HT-29 (cell line): ENCODE measurements around the gene CYP46A1. TPM values are rescaled to one million over a fixed set of nuclear protein-coding genes. Genes with fewer than 3 reads are reported as not detected.
"Not testable (repeated sequence)": the region's sequence is repeated elsewhere in the genome, so short reads cannot be mapped to it uniquely, and the experiment has no call there.

Source experiments
- DNase-seq: peaks from one replicate; pipeline ENCODE4 v3.0.0-alpha.2; 2015; ENCODE audit warnings: low spot score
- total RNA-seq: library from RNA; depleted of rRNA; stranded (reverse); fragments of >200 nt; shearing (Covaris generic); gene quantifications from 2 replicates; pipeline ENCODE4 v1.2.3, GENCODE V29; 2014

Gene CYP46A1
- total RNA-seq, 1 experiment from 2014 or later = not detected

DNA sequence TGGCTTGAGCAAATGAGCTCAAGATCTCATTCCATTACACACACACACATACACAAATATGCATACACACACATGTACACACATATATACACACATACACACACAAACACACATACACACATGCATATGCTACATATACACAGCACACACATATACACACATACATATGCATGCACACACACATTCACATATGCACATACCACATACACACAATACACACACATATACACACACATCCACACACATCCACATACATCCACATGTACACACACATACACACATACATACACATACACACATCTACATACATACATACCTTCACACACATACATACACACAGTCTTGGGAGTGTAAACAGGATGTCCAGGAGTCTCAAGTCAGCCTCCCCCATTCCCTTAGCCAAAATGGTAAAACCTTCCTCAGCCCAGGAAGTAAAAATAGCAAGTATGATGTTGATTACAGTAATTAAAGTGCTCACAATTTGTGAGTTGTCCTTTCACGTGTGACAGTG lies 26.4 kb upstream of the CYP46A1 start:
- DNase-seq = no peak

DNA sequence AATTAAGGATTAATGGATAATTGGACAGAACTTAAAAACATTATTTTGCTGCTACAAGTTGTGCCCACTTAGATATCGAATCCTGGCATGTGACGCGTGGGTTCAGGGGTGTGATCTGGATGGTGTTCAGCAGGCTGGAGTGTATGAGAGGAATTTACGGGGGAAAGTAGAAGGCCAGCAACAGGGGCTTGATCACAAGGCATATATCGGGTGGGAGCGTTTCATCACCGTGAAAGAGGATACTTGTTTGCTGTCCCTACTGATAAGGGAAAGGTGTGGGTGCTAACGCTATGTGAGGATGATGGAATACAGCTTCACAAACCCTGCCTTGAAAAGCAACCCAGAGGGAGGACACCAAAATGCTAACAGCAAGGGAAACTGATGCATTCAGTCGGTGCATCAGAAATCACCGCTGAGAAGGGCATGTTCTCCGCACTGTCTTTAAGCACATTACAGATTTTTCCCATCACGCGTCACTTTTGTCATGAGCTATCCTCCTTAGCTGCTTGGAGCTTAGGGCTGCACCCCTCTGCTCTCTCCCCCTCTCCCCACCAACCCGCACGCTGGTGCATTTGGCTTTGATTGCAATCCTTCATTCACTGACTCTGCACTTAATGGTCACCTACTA lies 25.8 kb upstream of the CYP46A1 start:
- no peak for DNase-seq

DNA sequence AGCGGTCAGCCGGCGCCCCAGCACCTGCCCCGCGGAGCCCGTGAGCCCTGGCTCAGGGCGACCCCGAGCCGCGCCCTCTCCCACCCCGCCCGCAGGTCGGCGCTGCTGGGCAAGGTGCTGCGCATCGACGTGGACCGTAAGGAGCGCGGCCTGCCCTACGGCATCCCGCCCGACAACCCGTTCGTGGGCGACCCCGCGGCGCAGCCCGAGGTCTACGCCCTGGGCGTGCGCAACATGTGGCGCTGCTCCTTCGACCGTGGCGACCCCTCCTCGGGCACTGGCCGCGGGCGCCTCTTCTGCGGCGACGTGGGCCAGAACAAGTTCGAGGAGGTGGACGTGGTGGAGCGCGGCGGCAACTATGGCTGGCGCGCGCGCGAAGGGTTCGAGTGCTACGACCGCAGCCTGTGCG lies 24.8 kb upstream of the CYP46A1 start:
- DNase-seq = no peak

DNA sequence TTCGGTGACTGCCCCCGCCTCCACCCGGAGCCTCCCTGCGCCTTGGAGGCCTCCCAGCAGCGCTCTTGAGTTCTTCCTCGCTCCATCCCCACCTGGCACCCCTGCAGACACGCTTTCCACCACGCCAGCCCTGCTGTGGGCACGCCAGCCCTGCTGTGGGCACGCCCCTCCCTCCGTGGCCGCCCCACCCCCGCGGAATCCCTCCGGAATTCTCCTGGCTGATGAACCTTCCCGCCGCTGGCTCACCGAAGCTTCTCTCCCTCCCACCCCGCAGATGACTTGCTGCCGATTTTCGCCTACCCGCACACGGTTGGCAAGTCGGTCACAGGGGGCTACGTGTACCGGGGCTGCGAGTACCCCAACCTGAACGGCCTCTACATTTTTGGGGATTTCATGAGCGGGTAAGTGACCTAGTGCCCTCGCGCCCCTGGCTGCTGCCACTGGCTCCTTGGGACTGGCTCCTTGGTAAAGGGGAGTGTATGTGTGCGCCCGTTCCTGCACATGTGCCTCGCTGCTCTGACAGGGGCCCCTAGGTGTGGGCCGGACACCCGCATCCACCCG lies 24.0 kb upstream of the CYP46A1 start:
- no peak for DNase-seq

DNA sequence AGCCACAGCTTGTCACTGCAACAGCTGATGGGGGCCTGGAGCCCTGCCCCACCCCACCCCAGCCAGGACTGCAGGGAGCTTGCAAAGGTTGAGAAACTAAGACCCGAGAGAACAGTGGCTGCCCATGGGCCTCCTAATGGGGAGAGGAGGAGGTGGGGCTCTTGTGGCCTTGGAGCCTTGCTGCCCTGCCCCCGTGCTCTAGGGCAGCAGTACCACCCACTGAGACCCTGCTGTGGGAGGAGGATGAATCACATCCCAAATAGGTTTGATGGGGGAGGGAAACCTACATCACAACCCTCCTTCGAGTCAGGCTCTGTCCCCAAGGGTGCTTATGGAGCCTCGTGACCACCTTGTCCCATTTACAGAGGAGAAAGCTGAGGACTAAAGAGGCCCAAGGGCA lies 23.3 kb upstream of the CYP46A1 start:
- DNase-seq = no peak

DNA sequence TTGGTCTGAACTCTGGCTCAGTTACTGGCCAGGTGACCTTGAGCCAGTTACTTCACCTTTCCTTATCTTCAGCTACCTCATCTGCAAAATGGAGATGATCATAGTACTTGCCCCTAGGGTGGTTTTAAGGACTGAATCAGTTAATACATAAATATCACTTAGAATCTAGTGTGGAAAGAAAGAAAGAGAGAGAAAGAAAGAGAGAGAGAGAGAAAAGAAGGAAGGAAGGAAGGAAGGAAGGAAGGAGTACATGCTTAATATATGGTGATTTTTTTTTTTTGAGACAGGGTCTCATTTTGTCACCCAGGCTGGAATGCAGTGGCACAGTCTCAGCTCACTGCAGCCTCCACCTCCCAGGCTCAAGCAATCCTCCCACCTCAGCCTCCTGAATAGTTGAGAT lies 22.9 kb upstream of the CYP46A1 start:
- not testable (repeated sequence) for DNase-seq

DNA sequence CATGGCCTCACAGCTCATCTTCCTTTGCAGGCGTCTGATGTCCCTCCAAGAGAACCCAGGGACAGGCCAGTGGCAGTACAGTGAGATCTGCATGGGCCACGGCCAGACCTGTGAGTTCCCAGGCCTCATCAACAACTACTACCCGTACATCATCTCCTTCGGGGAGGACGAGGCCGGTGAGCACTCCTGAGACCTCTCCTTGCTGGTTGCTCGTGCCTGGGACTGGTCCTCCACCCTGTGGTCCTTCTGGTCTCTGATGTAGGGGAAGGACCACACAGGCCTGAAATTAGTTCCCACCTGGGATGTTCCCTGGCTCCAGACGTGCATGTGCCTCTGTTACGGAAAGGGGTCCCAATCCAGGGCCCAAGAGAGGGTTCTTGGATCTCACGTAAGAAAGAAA lies 21.3 kb upstream of the CYP46A1 start:
- DNase-seq = no peak

DNA sequence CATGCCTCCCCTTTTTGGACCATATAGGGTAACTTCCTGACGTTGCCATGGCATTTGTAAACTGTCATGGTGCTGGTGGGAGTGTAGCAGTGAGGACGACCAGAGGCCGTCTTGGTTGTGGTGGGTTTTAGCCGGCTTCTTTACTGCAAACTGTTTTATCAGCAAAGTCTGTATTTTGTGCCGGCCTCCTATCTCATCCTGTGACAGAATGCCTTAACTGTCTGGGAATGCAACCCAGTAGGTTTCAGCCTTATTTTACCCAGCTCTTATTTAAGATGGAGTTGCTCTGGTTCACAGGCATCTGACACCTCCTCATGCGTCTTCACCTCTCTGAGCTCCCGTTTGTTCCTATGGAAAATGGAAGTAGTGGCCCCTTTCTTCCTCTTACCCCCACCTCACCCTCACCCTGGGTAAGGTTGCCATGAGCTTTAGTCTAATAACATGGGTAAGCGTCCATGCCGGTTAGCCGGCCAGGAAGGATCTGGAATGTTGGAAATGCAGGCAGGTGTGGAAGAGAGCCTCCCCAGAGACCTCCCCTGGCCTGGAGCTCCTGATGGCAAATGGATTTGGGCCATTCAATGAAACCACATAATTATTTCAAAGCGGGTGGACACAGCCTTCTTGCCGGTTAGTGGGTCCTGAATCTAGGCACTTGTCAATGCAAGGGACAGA lies 20.6 kb upstream of the CYP46A1 start:
- DNase-seq = no peak

DNA sequence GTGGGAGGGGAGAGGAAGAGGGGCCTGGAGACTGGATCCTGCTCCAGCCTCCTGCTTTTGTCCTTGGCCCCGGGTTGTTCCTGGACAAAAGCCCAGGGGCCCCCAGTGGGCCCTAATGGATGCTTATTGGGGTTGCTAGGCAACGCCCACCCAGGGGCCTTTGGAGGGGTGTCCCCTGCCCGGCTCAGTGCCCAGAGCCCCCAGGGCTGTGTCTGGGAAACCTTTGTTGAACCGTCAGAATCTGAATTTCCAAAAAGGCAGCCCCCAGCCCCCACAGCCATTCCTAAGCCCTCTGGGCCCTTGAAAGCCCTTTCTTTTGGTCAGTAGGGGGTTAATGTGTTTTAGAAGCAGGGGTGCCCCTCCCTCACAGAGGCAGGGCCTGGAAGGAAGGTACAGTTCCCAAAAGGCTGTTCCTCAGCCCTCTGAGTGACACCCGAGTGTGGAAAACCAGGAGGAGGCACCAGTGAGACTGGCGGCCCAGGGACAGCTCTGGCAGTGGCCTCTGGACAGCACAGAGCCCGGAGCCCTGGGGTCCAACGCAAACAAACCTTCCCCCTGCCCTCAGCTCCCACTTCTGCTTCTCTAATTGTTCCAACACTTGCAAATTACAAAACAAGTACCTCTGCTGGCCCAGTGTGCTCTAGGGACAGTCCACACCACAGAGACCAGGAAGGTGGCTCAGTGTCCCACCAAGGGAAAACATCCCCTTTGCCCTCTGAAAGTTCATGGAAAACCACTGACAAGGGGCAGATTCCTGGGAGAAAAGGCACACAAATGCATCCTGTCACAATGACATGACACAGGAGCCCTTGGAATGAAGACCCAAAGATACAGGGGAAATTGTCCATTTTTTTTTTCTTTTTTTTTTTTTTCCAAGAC lies 19.8 kb upstream of the CYP46A1 start:
- DNase-seq = no peak

DNA sequence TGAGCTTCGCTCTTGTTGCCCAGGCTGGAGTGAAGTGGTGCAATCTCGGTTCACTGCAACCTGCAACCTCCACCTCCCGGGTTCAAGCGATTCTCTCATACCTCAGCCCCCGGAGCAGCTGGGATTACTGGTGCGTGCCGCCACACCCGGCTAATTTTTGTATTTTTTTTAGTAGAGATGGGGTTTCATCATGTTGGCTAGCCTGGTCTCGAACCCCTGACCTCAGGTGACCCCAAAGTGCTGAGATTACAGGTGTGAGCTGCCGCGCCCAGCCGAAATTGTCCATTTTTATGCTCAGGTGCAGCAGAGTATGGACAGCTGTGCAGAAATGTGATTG lies 19.2 kb upstream of the CYP46A1 start:
- DNase-seq = no peak

DNA sequence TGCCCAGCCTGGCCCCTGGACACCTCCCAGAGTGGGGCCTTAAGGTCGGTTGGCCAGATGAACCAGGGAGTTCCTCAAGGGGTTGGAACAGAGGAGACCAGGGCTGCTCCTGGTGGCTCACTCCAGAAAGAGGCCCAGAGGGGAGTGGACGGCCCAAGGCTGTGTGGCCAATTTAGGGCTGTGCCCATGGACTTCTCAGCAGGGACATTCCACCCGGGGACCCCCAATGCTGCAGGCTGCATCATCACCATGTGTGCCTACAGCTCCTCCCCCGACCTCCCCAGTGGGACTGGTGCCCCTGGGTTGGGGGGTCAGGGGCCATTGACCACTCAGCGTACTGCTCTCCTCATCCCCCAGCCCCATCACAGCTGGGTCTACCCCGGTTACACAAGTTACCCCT lies 17.6 kb upstream of the CYP46A1 start:
- DNase-seq = no peak

DNA sequence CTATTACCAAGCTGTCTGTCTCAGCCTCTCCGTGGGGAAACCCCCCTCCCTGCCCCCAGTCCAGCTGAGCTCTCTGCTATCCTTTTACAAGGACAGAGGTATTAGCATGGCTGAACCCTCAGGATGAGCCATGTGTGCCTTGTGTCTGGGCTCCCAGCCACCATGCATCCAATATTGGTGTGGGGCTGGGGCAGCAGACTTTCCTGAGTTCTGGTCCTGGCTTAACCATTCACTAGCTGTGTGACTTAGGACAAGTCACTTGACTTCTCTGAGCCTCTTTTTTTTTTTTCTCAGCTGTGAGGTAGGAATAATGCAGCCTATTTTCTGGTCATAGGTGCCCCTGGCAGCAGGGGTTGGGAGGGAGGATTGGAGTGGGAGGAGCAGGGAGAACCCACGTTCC lies 17.1 kb upstream of the CYP46A1 start:
- no peak for DNase-seq

DNA sequence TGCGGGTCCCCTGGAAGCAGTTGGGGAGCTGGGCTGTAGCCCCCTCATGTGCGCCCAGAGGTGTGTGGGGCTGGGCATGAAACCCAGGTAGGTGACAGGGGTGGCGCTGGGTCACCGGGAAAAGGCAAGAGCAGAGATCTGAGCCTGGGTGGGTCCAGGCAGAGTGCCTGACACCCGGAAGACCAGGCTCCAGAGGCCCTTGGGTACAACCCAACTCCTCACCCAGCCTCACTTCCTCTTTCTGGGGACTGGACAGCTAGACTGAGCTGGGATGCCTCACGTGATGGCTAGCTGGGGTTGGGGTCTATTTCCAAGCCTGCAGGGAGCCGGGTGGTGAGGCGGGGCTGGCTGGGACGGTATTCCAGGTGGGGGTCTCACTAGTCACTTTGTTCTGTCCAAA lies 16.3 kb upstream of the CYP46A1 start:
- DNase-seq = no peak

DNA sequence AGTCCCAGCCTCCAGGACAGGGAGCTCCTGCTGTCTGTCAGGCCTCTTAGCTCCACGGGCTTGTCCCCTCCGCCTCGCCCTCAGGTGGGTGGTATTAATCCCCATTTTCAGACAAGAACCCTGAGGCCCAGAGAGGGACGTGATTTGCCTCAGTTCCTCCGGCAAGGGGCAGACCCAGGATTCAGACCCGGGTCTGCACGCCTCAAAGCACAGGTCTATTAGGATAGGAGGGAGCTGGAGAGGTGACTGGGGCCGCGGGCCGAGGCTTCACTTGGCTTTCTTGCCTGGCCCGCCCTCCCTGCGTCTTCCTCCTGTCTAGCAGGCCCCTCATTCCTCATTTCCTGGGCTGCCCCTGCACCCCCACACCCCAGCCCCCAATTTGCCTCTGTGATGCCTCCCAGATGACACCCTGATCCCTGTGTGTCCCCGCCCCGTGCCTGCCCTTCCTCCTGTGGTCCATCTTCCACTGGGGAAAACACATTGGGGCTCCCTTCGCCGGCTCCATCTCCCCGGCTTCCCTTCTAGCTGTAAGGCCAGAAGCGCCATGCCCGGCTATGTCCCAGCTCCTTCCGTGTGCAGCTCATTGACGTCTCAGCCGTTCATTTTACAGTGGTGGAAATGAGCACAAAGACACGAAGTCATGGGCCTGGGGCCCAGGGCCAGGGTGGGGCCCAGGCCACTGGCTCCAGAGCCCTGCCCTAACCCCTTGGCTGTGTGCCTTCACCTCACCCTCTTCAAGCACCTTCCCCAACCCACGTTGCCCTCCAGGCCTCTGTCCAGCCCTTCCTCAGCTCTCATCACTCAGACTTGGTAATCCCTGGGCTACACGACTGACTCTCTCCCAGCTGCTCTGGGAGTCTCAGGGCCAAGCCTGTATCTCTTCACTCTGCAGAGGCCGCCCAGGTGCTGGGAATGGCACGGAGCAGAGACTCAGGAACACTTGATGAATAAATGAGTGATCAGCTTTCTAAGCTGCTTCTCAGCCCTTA lies 15.5 kb upstream of the CYP46A1 start:
- DNase-seq = no peak

DNA sequence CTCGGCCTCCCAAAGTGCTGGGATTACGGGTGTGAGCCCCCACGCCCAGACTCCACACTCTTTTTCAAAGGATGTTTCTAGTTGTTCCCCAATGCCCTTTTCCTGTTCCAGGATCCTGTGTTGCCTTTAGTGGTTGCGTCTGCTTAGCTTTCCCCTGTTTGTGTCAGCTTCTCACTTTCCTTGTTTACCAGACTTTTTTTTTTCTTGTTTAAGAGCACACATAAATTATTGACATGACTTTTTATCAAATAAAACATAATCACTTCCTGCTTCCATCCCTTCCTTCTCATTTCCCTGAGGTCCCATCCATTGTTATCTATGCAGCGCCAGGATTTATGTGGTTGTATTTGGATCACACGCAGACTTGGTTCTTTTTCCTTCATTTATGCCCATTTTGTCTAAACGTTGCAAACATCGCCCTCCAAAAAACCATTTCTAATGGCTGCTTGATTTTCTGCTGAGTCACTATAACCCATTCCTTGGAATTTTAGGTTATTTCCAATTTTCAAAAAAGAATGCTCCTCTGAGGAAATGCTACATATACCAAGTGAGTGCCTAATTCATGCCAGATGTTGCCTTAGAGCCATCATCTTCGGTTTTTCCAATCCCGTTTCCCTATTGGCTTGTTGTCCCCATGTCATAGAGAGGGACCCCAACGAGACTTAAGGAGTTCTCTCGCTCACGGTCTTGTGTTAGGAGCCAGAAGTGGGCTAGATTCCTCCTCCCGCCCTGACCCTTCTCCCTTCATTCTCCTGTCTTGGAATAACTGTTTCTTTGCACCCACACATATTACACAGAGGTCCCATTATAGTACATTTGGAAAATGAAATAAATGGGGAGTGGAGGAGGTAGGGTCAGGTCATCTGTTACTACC lies 13.5 kb upstream of the CYP46A1 start:
- DNase-seq = no peak

DNA sequence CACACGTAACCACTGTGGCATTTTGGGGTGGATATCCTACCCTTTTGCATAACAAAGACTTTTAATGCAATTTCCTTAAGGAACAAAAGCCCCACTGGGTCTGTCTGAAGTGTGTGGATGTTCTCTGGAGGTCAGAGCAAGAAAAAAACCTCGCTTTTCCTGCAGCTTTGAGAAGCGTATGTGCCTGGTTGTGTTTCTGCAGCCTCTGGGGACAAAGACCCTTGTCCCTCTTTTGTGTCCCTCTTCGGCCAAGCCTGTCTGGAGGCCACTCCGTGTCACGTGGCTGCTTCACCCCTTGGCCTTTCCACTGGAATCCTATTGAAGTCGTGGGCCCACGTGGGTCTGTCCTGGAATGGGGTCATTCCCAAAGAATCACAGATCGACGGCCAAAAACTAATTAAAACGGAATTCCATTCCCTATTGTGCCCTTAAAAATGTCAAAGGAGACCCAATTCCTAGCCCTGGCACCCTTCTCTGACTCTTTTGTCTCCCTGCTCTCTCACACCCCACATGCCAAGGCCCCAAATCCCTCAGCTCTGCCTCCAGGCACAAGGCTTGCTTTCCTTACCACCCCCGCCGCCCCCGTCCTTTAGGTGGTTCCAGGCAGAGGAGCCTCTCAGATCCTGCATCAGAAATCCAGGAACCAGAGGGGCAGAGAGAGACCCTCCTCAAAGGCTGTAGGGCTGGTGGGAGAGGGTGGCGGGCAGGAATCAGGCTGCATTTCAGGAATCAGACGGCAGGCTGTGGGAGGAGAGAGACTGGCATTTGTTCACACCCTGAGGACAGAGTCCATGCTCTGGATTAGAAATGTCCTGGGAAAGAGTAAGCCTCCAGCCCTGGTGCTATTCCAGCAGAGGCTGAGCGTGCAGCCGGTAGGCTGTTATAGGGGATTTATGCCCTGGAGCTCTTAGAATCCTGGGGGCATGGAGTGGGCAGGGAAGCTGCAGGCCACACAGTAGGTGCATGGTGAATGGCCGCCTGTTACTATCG lies 12.6 kb upstream of the CYP46A1 start:
- DNase-seq = no peak

DNA sequence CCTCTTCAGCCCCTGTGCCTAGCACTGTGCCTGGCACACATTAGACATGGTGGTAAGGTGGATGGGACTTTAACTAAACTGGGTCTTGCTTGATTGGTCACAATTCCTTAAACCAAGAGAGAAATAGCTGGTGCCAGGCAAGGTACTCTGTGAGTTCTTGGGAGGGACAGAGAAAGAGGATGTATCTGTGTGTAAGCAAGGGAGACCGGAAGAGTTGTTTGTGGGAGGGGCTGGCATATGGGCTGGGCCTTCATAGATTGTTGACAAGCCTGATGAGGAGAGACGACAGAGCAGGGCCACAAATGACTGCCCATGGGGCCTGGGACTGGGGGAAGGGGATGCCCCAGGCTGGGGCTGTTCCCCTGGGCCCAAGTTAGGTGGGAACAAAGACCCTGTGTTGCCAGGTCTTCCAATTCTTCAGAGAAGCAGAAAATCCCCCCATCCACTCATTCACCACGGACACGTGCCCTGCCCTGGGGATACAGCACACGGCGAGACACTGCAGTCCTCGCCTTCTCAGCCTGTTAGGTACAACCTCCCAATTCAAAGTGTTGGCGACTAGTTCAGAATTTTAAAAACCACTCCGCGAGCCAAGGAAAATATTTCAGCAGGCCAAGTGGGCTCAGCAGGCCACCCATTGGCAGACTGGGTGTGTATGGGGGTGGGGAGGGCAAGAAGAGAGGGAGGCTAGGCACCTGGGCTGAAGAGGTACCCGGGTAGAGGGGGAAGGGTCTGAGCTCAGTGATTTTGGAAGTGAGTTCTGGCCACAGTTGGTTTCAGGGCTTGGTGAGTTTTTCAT lies 11.4 kb upstream of the CYP46A1 start:
- DNase-seq = no peak
